ENCODE measurements around the gene STARD4. TPM values are rescaled to one million over a fixed set of nuclear protein-coding genes. Genes with fewer than 3 reads are reported as not detected.

STARD4 gene
- total RNA-seq, 1 donor from 2014 or later = 48.6 TPM

- ATAC-seq (no peak), DNase-seq (no peak)
- H3K27me3 ChIP-seq = no peaks in the 10 kb centered on the region
- no peak for TF ChIP-seq CTCF (IDR thresholded peaks at IDR 0.05)
- no peaks in the 10 kb centered on the region for H3K36me3 ChIP-seq
- no peaks in the 10 kb centered on the region for H3K9me3 ChIP-seq
- intact Hi-C loops (cut with DNase I) = no loop called here
- H3K4me1 ChIP-seq = no peaks in the 10 kb centered on the region
- H3K27ac ChIP-seq = no peak overlapping the region
- no peak overlapping the region for H3K4me3 ChIP-seq
Measured at GRCh38 chr5:111486926-111487325, 25.4 kb downstream of the STARD4 start.

GRCh38 chr5:111486055-111486454 lies 26.3 kb downstream of the STARD4 start:
- no peaks in the 10 kb centered on the region for H3K27me3 ChIP-seq
- H3K4me3 ChIP-seq = no peak overlapping the region
- no peak for DNase-seq
- TF ChIP-seq CTCF (IDR thresholded peaks at IDR 0.05) = no peak
- H3K36me3 ChIP-seq = no peaks in the 10 kb centered on the region
- no peaks in the 10 kb centered on the region for H3K4me1 ChIP-seq
- no peaks in the 10 kb centered on the region for H3K9me3 ChIP-seq
- no peak for ATAC-seq
- no peak overlapping the region for H3K27ac ChIP-seq
- intact Hi-C loops (cut with DNase I) = no loop called here

GRCh38 chr5:111480346-111480745 lies 32.0 kb downstream of the STARD4 start:
- ATAC-seq (no peak), DNase-seq (no peak)
- intact Hi-C loops (cut with DNase I) = no loop called here
- no peak for TF ChIP-seq CTCF (IDR thresholded peaks at IDR 0.05)
- H3K4me1 ChIP-seq = no peaks in the 10 kb centered on the region
- no peak overlapping the region for H3K4me3 ChIP-seq
- no peaks in the 10 kb centered on the region for H3K27me3 ChIP-seq
- no peaks in the 10 kb centered on the region for H3K36me3 ChIP-seq
- no peaks in the 10 kb centered on the region for H3K9me3 ChIP-seq
- no peak overlapping the region for H3K27ac ChIP-seq

- TF ChIP-seq CTCF (IDR thresholded peaks at IDR 0.05) = no peak
- H3K4me1 ChIP-seq = no peaks in the 10 kb centered on the region
- no peak for DNase-seq
- H3K36me3 ChIP-seq = no peaks in the 10 kb centered on the region
- ATAC-seq = no peak
- no peaks in the 10 kb centered on the region for H3K27me3 ChIP-seq
- intact Hi-C loops (cut with DNase I) = no loop called here
- H3K4me3 ChIP-seq = no peak overlapping the region
- H3K27ac ChIP-seq = no peak overlapping the region
- H3K9me3 ChIP-seq = no peaks in the 10 kb centered on the region
Measured at GRCh38 chr5:111478898-111479297, 33.4 kb downstream of the STARD4 start.

GRCh38 chr5:111478266-111478665 lies 34.1 kb downstream of the STARD4 start:
- no peaks in the 10 kb centered on the region for H3K9me3 ChIP-seq

More at GRCh38 chr5:111478266-111478665, 34.1 kb downstream of the STARD4 start:
- no peak for TF ChIP-seq CTCF (IDR thresholded peaks at IDR 0.05)
- no peak overlapping the region for H3K27ac ChIP-seq
- no peak overlapping the region for H3K4me3 ChIP-seq
- H3K4me1 ChIP-seq = no peaks in the 10 kb centered on the region
- no peaks in the 10 kb centered on the region for H3K27me3 ChIP-seq
- DNase-seq = no peak
- intact Hi-C loops (cut with DNase I) = no loop called here
- H3K36me3 ChIP-seq = no peaks in the 10 kb centered on the region
- ATAC-seq = no peak
